C4-2B (cell line): ENCODE results near the gene YIF1A.

ENCODE experiments used
- ZFX ChIP-seq: fragments of 450-650 bp; IDR thresholded peaks from 2 replicates; pipeline ENCODE4 v1.6.1; 2017
- TF ChIP-seq, protein P1 (sequence below): fragments of 450-650 bp; conservative IDR thresholded peaks from 2 replicates; pipeline ENCODE4 v1.5.1; 2017; ENCODE audit warnings: mild to moderate bottlenecking

GRCh38 chr11:66263231-66263630 lies 25.7 kb downstream of the YIF1A start:
- TF ChIP-seq ZFX, result no peak
- TF ChIP-seq, protein P1, sequence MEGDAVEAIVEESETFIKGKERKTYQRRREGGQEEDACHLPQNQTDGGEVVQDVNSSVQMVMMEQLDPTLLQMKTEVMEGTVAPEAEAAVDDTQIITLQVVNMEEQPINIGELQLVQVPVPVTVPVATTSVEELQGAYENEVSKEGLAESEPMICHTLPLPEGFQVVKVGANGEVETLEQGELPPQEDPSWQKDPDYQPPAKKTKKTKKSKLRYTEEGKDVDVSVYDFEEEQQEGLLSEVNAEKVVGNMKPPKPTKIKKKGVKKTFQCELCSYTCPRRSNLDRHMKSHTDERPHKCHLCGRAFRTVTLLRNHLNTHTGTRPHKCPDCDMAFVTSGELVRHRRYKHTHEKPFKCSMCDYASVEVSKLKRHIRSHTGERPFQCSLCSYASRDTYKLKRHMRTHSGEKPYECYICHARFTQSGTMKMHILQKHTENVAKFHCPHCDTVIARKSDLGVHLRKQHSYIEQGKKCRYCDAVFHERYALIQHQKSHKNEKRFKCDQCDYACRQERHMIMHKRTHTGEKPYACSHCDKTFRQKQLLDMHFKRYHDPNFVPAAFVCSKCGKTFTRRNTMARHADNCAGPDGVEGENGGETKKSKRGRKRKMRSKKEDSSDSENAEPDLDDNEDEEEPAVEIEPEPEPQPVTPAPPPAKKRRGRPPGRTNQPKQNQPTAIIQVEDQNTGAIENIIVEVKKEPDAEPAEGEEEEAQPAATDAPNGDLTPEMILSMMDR, result no peak
